GM06990 (cell line): ENCODE results near the gene NIPAL4.

Experiments used
- DNase-seq: peaks from one replicate; pipeline ENCODE4 v3.0.0-alpha.2; 2011; ENCODE audit not compliant: insufficient read length; ENCODE audit errors: extremely low read depth
- H3K27me3 ChIP-seq: replicated peaks from 2 replicates; pipeline ENCODE4 v1.6.0; 2011; ENCODE audit warnings: low read length; ENCODE audit not compliant: control insufficient read depth, insufficient read depth
- H3K36me3 ChIP-seq: 2 replicates; pipeline ENCODE4 v1.5.1; 2011; ENCODE audit warnings: low read length; ENCODE audit not compliant: control insufficient read depth, insufficient read depth
- H3K4me3 ChIP-seq: replicated peaks from 2 replicates; pipeline ENCODE4 v1.5.1; 2011; ENCODE audit warnings: low read depth, mild to moderate bottlenecking, control low read depth, low read length
- TF ChIP-seq, protein P1 (sequence below): IDR thresholded peaks from 2 replicates; pipeline ENCODE4 v1.5.1; 2011; ENCODE audit warnings: low read length, control low read depth, mild to moderate bottlenecking, inconsistent platforms; ENCODE audit not compliant: insufficient read depth, poor library complexity, severe bottlenecking

NIPAL4 gene

DNA sequence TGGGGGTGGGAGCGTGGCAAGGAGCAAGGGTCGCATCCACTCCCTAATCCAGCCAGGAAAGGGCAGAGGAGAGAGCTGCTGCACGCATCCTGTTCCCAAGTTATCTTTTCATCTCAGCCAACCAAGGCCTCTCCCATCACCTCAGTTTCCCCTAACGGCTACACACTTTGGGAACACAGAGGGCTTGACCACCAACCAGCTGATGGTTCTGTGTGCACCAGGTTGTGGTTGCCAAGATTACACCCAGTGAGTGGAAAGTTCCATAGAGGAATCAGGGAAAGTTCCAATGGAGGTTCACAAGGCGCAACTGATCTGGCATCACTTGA, 61.7 kb downstream of the NIPAL4 start:
- Histone ChIP-seq H3K4me3 (no peak overlapping the region), H3K27me3 (no peaks in the 10 kb centered on the region), H3K36me3 (peaks cover 4% of the 10 kb centered on the region)
- no peak for DNase-seq
- TF ChIP-seq, protein P1, sequence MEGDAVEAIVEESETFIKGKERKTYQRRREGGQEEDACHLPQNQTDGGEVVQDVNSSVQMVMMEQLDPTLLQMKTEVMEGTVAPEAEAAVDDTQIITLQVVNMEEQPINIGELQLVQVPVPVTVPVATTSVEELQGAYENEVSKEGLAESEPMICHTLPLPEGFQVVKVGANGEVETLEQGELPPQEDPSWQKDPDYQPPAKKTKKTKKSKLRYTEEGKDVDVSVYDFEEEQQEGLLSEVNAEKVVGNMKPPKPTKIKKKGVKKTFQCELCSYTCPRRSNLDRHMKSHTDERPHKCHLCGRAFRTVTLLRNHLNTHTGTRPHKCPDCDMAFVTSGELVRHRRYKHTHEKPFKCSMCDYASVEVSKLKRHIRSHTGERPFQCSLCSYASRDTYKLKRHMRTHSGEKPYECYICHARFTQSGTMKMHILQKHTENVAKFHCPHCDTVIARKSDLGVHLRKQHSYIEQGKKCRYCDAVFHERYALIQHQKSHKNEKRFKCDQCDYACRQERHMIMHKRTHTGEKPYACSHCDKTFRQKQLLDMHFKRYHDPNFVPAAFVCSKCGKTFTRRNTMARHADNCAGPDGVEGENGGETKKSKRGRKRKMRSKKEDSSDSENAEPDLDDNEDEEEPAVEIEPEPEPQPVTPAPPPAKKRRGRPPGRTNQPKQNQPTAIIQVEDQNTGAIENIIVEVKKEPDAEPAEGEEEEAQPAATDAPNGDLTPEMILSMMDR: no peak

GRCh38 chr5:157523976-157524375, 64.0 kb downstream of the NIPAL4 start:
- TF ChIP-seq, protein P1: no peak
- DNase-seq: no peak
- Histone ChIP-seq H3K27me3 (no peaks in the 10 kb centered on the region), H3K36me3 (peaks cover 8% of the 10 kb centered on the region), H3K4me3 (no peak overlapping the region)
